WTC11 (cell line): ENCODE results near the gene BTD. TPM values are rescaled to one million over a fixed set of nuclear protein-coding genes. Genes with fewer than 3 reads are reported as not detected.

Experiments used
- ATAC-seq: fragments of 200-7000 bp; cut with Tn5 transposase; 2 replicates; pipeline ENCODE4 v1.10.0; 2021; ENCODE audit warnings: mild to moderate bottlenecking, moderate library complexity
- CTCF ChIA-PET: fragments of 300-600 bp; sonication (Branson Sonifier 250); formaldehyde crosslinking; loops from one replicate; lab custom pipeline; 2021; ENCODE audit warnings: antibody characterized with exemption; lab: Charles Lee
- POLR2A ChIA-PET: fragments of 350-600 bp; sonication (Branson Sonifier 250); formaldehyde crosslinking; loops from one replicate; lab custom pipeline; 2021; ENCODE audit warnings: antibody characterized with exemption; lab: Charles Lee
- DNase-seq: peaks from one replicate; pipeline ENCODE4 v3.0.0; 2021; ENCODE audit warnings: low spot score
- H3K27ac Mint-ChIP-seq: 2 replicates; pipeline ENCODE4 v1.8.0; 2021; ENCODE audit warnings: mixed read lengths
- H3K27me3 Mint-ChIP-seq: 2 replicates; pipeline ENCODE4 v1.8.0; 2021; ENCODE audit warnings: low read depth, mild to moderate bottlenecking, moderate library complexity, mixed read lengths
- H3K36me3 Mint-ChIP-seq: 2 replicates; pipeline ENCODE4 v1.8.0; 2021; ENCODE audit warnings: mixed read lengths
- H3K4me1 Mint-ChIP-seq: 2 replicates; pipeline ENCODE4 v1.8.0; 2022; ENCODE audit warnings: mixed read lengths
- H3K4me3 Mint-ChIP-seq: 2 replicates; pipeline ENCODE4 v1.8.0; 2021; ENCODE audit warnings: mild to moderate bottlenecking, moderate library complexity, mixed read lengths
- H3K9me3 Mint-ChIP-seq: 2 replicates; pipeline ENCODE4 v1.8.0; 2021; ENCODE audit warnings: mixed read lengths
- ATF1 ChIP-seq: sonication (generic); formaldehyde crosslinking; IDR thresholded peaks from 2 replicates; pipeline ENCODE4 v1.8.1; 2023; ENCODE audit warnings: mild to moderate bottlenecking, moderate library complexity, missing genetic modification reagents
- FOXJ3 ChIP-seq: sonication (generic); formaldehyde crosslinking; IDR thresholded peaks from 2 replicates; pipeline ENCODE4 v1.9.0; 2021; ENCODE audit warnings: missing genetic modification reagents, mild to moderate bottlenecking, borderline replicate concordance
- OVOL2 ChIP-seq: fragments of 250-450 bp; sonication (Bioruptor Pico); IDR thresholded peaks from 2 replicates; pipeline ENCODE4 v1.9.0; 2021; ENCODE audit warnings: mild to moderate bottlenecking, borderline replicate concordance
- ZNF121 ChIP-seq: sonication (generic); formaldehyde crosslinking; IDR thresholded peaks from 2 replicates; pipeline ENCODE4 v1.8.0; 2023; ENCODE audit warnings: missing genetic modification reagents
- total RNA-seq: library from RNA; stranded (reverse); gene quantifications from 3 replicates; pipeline ENCODE4 v1.2.3, GENCODE V29; 2021
- TF ChIP-seq, protein P1 (sequence below): fragments of 250-450 bp; sonication (Bioruptor Pico); conservative IDR thresholded peaks from 2 replicates; pipeline ENCODE4 v1.9.0; 2021; ENCODE audit warnings: mild to moderate bottlenecking
- TF ChIP-seq, protein P2 (sequence below): sonication (generic); formaldehyde crosslinking; IDR thresholded peaks from 2 replicates; pipeline ENCODE4 v1.8.1; 2023; ENCODE audit warnings: mild to moderate bottlenecking, missing genetic modification reagents, moderate library complexity
- TF ChIP-seq, protein P3 (sequence below): sonication (generic); formaldehyde crosslinking; IDR thresholded peaks from 2 replicates; pipeline ENCODE4 v1.8.1; 2022; ENCODE audit warnings: missing genetic modification reagents, borderline replicate concordance
- TF ChIP-seq, protein P4 (sequence below): sonication (generic); formaldehyde crosslinking; IDR thresholded peaks from 2 replicates; pipeline ENCODE4 v1.8.1; 2023; ENCODE audit warnings: mild to moderate bottlenecking, missing genetic modification reagents

The BTD gene
- total RNA-seq, 1 experiment from 2014 or later, result 18.5 TPM

DNA sequence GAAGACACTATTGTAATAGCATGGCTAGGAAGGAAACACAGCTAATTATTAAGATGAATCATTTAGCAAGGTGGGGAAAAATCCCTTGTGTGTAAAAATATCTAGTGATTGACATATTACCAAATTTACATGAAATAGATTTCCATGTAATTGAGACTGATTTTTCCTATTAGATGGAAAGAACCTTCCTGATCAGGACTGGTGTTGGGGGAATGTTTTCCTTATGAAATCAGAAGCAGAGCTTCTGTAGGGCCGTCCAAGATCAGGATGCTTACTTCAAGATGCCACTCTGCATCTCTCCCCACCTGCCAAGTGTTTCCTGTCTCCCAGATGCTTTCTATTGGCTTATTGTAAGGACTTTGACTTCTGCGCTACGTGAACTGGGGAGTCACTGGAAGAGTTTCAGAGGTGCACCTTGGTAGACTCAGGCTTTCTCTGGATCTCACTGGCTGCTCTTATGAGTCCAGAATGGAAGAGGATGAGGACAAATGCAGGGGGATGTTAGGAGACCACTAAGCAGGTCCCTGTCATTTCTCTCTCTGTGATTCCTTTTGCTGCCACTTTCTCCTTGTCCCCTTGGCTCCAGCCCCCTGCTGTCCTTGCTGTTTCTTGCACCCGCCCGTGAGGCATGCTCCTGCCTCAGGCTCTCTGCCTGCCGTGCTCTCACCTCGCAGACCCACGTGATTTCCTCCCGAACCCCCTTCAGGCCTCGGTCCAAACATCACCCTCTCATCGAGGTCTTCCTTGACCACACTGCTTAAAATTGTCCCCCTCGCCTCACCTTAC lies 30.1 kb downstream of the BTD start:
- peak overlapping the region; percentile 43 for H3K27ac Mint-ChIP-seq
- peak; percentile 21 for DNase-seq
- ATAC-seq, result peak; percentile 10
- TF ChIP-seq, protein P1, sequence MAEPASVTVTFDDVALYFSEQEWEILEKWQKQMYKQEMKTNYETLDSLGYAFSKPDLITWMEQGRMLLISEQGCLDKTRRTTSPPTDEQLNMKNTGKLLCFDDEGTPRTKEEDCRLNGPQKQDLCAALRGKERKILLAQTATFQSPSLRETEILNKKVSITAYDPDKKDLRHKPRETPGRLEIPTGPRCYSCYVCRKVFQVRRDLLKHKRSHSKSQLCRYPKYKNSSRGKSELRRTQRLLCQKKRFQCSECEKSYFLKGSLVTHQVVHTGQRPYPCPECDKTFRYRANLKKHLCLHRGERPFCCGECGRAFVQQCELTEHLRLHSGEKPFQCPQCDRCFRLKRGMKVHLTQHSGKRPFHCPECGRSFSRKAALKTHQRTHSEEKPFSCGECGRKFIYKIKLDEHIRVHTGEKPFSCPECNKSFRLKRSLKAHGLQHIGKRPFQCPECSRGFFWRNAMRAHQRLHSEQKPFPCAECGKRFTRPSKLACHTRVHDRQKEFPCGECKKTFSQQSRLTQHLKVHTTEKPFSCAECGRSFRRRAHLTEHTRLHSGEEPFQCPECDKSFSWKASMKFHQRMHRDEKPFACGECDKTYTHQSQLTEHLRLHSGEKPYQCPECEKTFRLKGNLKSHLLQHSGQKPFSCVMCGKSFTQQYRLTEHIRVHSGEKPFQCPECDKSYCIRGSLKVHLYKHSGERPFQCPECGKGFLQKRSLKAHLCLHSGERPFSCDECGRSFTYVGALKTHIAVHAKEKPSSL (CRISPR knock-in tag), result no peak
- TF ChIP-seq, protein P2, sequence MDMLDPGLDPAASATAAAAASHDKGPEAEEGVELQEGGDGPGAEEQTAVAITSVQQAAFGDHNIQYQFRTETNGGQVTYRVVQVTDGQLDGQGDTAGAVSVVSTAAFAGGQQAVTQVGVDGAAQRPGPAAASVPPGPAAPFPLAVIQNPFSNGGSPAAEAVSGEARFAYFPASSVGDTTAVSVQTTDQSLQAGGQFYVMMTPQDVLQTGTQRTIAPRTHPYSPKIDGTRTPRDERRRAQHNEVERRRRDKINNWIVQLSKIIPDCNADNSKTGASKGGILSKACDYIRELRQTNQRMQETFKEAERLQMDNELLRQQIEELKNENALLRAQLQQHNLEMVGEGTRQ (CRISPR knock-in tag), result peak; percentile 36; the same call in 1 of the 2 replicates
- H3K4me1 Mint-ChIP-seq, result peaks cover 67% of the 10 kb centered on the region
- peaks cover 4% of the 10 kb centered on the region; the same call in 1 of the 2 replicates for H3K36me3 Mint-ChIP-seq
- CTCF ChIA-PET, result interaction anchor here (1.4 kb wide), 1 partner anchor 105 kb away, joined by 4 read pairs; no protein-coding TSS in a partner anchor
- H3K9me3 Mint-ChIP-seq, result no peaks in the 10 kb centered on the region
- no peak overlapping the region for H3K4me3 Mint-ChIP-seq
- H3K27me3 Mint-ChIP-seq, result peaks cover 2% of the 10 kb centered on the region; the same call in 1 of the 2 replicates
- POLR2A ChIA-PET, result interaction anchor here (0.7 kb wide), 1 partner anchor 31 kb away, joined by 3 read pairs; no protein-coding TSS in a partner anchor

DNA sequence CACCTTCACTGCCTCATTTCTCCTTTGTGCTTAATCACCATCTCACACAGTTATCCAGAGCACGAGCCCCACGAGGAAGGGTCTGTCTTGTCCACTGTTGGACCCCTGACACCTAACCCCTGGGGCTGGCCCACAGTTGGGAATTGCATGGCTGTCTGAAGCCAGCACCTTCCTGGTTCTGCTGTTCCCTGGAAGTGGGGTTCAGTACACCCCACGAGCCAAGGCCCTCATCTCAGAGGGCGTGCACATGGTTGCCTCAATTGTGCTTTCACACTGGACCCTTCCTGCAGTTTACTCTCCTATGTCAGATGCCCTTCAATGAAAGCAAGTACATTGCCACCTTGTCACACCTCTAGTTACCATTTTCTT lies 30.7 kb downstream of the BTD start:
- H3K4me3 Mint-ChIP-seq, result no peak overlapping the region
- H3K4me1 Mint-ChIP-seq, result peaks cover 67% of the 10 kb centered on the region
- CTCF ChIA-PET, result interaction anchor here (1.4 kb wide), 1 partner anchor 105 kb away, joined by 4 read pairs; no protein-coding TSS in a partner anchor
- TF ChIP-seq ATF1 (no peak), FOXJ3 (CRISPR knock-in tag) (no peak), ZNF121 (CRISPR knock-in tag) (no peak)
- TF ChIP-seq, protein P3, sequence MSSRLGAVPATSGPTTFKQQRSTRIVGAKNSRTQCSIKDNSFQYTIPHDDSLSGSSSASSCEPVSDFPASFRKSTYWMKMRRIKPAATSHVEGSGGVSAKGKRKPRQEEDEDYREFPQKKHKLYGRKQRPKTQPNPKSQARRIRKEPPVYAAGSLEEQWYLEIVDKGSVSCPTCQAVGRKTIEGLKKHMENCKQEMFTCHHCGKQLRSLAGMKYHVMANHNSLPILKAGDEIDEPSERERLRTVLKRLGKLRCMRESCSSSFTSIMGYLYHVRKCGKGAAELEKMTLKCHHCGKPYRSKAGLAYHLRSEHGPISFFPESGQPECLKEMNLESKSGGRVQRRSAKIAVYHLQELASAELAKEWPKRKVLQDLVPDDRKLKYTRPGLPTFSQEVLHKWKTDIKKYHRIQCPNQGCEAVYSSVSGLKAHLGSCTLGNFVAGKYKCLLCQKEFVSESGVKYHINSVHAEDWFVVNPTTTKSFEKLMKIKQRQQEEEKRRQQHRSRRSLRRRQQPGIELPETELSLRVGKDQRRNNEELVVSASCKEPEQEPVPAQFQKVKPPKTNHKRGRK (CRISPR knock-in tag), result no peak
- TF ChIP-seq, all 79 proteins: peak for 0
- POLR2A ChIA-PET, result no interaction called here
- ATAC-seq, result no peak
- peaks cover 2% of the 10 kb centered on the region; the same call in 1 of the 2 replicates for H3K27me3 Mint-ChIP-seq
- H3K9me3 Mint-ChIP-seq, result no peaks in the 10 kb centered on the region
- peak overlapping the region; percentile 43 for H3K27ac Mint-ChIP-seq
- peaks cover 4% of the 10 kb centered on the region; the same call in 1 of the 2 replicates for H3K36me3 Mint-ChIP-seq
- DNase-seq, result no peak

DNA sequence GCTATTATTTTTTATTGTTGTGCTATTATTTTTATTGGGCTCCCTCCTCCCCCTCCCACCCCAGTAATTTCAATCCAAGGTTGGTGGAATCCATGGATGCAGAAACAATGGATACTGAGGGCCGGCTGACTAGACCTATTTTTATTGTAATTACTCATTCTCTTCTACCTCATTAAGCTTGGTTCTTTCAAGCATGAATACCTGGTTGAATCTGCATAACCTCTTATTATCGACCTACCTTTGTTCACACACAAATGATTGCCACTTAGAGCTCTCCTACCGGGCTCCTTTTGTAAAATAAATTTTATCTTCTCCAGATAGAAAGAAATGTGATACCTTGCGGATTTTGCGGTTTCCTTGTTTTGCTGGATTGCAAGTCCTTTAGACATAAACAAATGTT lies 31.6 kb downstream of the BTD start:
- peak; percentile 34 for ATAC-seq
- Mint-ChIP-seq H3K9me3 (no peaks in the 10 kb centered on the region), H3K27ac (no peak overlapping the region), H3K36me3 (peaks cover 4% of the 10 kb centered on the region; the same call in 1 of the 2 replicates), H3K4me1 (peaks cover 67% of the 10 kb centered on the region), H3K4me3 (peak overlapping the region; percentile 26), H3K27me3 (peaks cover 2% of the 10 kb centered on the region; the same call in 1 of the 2 replicates)
- POLR2A ChIA-PET, result no interaction called here
- CTCF ChIA-PET, result interaction anchor here (1.4 to 1.5 kb wide), 2 partner anchors 106 to 342 kb away, joined by 3 to 4 read pairs; no protein-coding TSS in a partner anchor
- DNase-seq, result no peak
- no peak for TF ChIP-seq OVOL2 (CRISPR knock-in tag)
- TF ChIP-seq, protein P4, sequence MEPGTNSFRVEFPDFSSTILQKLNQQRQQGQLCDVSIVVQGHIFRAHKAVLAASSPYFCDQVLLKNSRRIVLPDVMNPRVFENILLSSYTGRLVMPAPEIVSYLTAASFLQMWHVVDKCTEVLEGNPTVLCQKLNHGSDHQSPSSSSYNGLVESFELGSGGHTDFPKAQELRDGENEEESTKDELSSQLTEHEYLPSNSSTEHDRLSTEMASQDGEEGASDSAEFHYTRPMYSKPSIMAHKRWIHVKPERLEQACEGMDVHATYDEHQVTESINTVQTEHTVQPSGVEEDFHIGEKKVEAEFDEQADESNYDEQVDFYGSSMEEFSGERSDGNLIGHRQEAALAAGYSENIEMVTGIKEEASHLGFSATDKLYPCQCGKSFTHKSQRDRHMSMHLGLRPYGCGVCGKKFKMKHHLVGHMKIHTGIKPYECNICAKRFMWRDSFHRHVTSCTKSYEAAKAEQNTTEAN (CRISPR knock-in tag), result no peak
